ENCODE measurements around the gene ZNF284.

ZNF284 gene

DNA sequence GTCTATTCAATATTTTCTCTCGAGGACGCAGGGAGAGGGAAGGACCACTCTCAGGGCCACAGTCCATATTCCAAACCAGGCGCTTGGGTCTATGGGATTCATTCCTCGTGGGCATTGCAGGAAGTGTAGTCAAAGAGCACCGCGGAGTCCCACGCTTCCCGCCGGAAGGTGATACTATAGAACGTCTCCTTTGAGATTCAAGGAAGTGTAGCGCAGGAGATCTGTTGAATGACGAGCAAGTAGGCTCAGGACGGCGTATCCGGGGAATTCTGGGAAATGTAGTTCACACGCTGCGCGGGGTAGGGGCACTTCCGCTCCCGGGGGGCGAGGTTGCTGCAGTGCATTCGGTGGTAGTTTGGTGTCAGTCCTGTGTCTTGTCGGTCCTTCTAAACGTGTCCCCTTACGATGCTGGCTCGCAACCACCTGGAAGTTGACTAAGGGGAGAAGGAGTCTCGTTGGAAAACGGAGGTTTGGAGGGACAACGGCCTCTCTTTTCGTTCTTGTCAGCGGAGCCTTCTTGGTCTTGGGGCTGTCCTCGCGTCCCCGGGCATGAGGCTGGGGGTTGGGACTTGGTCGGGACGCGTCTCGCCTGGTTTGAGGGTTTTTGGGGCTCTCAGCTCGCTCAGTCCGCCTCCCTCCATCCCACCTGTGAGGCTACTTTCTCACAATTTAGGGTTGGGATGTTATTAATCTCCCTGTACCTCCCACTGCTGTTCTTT is at the start of gene ZNF284:
Gene ZNF284 (plus strand): TSS at position 336 of the 719 bp plus-strand sequence. CDS start 4,231 bp downstream, outside the sequence.
- TF ChIP-seq, protein P1, sequence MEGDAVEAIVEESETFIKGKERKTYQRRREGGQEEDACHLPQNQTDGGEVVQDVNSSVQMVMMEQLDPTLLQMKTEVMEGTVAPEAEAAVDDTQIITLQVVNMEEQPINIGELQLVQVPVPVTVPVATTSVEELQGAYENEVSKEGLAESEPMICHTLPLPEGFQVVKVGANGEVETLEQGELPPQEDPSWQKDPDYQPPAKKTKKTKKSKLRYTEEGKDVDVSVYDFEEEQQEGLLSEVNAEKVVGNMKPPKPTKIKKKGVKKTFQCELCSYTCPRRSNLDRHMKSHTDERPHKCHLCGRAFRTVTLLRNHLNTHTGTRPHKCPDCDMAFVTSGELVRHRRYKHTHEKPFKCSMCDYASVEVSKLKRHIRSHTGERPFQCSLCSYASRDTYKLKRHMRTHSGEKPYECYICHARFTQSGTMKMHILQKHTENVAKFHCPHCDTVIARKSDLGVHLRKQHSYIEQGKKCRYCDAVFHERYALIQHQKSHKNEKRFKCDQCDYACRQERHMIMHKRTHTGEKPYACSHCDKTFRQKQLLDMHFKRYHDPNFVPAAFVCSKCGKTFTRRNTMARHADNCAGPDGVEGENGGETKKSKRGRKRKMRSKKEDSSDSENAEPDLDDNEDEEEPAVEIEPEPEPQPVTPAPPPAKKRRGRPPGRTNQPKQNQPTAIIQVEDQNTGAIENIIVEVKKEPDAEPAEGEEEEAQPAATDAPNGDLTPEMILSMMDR (IDR thresholded peaks at IDR 0.05; ENCODE audit: extremely low read depth, insufficient read depth, missing control alignments), result no peak
- peak; percentile 86 for DNase-seq (ENCODE audit: low spot score)
- in situ Hi-C loops (cut with MboI; ENCODE audit: low pct_unique_long_range_greater_than_20kb, low sequenced_read_pairs, unreplicated experiment), result no loop called here

DNA sequence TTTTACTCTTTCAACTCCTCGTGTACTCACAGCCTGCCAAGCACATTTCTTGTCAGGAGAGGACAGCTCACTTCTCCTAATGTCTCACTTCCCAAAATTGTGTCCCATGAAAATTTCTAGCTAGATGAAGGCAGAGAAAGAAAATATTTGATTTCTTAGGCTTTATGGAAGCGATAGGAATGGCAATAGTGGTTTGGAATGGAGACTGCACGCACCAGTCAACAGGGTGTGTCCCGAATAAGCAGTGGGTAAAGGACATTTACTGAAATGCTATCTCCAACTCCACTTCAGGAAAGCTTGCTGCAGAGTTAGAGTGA is 47.1 kb upstream of the ZNF284 start:
- in situ Hi-C loops (cut with MboI; ENCODE audit: low pct_unique_long_range_greater_than_20kb, low sequenced_read_pairs, unreplicated experiment), result no loop called here
- no peak for DNase-seq (ENCODE audit: low spot score)
- TF ChIP-seq, protein P1 (IDR thresholded peaks at IDR 0.05; ENCODE audit: extremely low read depth, insufficient read depth, missing control alignments), result no peak

DNA sequence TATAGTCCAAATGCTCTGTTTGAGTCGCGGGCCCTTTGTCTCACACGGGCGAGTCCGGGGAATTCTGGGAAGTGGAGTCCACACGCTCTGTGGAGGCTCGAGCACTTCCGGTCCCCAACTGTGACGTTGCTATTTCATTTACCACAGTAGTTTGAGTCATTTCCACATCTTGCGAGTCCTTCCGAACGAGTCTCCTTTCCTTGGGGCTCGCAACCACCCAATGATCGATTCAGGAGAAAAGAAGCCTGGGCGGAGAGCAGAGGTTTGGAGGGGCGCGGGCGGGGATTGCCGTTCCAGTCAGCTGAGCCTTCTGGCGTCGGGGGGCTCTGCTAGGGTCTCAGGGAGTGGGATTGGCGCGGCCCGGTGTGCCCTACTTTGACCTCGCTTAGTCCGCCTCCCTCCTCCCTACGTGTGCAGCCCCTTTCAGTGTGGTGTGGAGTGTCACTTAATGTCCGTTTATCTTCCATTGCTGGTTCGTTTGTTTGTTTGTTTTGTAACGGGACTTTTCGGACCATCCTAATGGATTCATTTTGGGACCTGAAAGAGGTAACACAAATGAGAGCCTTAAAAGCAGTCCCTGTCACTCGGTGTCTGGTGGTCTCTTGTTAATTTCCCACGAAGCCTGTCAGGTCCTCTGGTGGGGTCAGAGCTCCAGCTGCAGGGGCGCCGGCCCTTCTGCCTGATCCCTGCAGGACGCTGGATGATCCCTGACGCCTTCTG is 46.6 kb upstream of the ZNF284 start, which contains the start of gene ZNF222:
Gene ZNF222 (plus strand): TSS at position 163 of the 720 bp plus-strand sequence. CDS start 58 bp downstream, at position 221.
- TF ChIP-seq, protein P1 (IDR thresholded peaks at IDR 0.05; ENCODE audit: extremely low read depth, insufficient read depth, missing control alignments), result no peak
- peak; percentile 71 for DNase-seq (ENCODE audit: low spot score)
- in situ Hi-C loops (cut with MboI; ENCODE audit: low pct_unique_long_range_greater_than_20kb, low sequenced_read_pairs, unreplicated experiment), result no loop called here

DNA sequence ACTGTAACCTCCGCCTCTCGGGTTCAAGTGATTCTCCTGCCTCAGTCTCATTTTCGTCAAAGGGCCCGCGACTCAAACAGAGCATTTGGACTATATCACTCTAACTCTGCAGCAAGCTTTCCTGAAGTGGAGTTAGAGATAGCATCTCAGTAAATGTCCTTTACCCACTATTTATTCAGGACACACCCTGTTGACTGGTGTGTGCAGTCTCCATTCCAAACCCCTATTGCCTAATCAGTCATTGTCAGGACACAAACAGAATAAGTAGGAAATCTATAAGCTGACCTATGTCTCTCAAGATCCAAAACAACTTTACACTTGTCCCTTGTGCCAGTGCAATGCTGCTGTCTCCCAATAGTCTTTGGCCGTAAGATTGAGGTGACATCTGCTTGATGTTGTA is 45.3 kb upstream of the ZNF284 start:
- TF ChIP-seq, protein P1 (IDR thresholded peaks at IDR 0.05; ENCODE audit: extremely low read depth, insufficient read depth, missing control alignments), result no peak
- in situ Hi-C loops (cut with MboI; ENCODE audit: low pct_unique_long_range_greater_than_20kb, low sequenced_read_pairs, unreplicated experiment), result no loop called here
- DNase-seq (ENCODE audit: low spot score), result no peak

DNA sequence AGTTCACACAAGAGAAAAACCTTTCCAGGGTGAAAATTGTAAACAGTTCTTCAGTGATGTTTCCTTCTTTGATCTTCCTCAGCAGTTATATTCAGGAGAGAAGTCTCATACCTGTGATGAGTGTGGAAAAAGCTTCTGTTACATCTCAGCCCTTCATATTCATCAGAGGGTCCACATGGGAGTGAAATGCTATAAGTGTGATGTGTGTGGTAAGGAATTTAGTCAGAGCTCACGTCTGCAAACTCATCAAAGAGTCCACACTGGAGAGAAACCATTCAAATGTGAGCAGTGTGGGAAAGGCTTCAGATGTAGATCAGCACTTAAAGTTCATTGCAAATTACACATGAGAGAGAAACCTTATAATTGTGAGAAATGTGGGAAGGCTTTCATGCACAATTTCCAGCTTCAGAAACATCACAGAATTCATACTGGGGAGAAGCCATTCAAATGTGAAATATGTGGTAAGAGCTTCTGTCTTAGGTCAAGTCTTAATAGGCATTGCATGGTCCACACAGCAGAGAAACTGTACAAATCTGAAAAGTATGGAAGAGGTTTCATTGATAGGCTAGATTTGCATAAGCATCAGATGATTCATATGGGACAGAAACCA is 39.9 kb upstream of the ZNF284 start:
- no peak for DNase-seq (ENCODE audit: low spot score)
- in situ Hi-C loops (cut with MboI; ENCODE audit: low pct_unique_long_range_greater_than_20kb, low sequenced_read_pairs, unreplicated experiment), result no loop called here
- TF ChIP-seq, protein P1 (IDR thresholded peaks at IDR 0.05; ENCODE audit: extremely low read depth, insufficient read depth, missing control alignments), result no peak

DNA sequence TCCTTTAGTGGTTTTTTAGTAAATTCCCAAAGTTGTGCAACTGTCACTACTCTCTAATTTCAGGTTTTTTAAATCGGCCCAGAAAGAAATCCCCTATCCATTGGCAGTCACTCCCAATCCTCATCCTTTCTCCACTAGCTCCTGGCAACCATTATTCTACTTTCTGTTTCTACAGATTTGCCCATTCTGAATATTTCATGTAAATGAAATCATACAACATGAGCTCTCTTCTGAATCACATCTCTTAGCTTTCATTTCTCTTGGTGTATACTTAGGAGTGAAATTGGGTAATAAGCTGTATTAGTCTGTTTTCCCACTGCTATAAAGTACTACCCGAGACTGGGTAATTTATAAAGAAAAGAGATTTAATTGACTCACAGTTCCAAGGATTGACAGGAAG is 29.8 kb upstream of the ZNF284 start:
- DNase-seq (ENCODE audit: low spot score), result no peak
- in situ Hi-C loops (cut with MboI; ENCODE audit: low pct_unique_long_range_greater_than_20kb, low sequenced_read_pairs, unreplicated experiment), result no loop called here
- TF ChIP-seq, protein P1 (IDR thresholded peaks at IDR 0.05; ENCODE audit: extremely low read depth, insufficient read depth, missing control alignments), result no peak
